GM18499 (cell line): ENCODE results near the gene NAA35.

Source experiments
- ATAC-seq: cut with Tn5 transposase; IDR thresholded peaks from one replicate; pipeline ENCODE4 v1.9.1; 2021; ENCODE audit warnings: moderate number of reproducible peaks; ENCODE audit not compliant: insufficient read depth, unreplicated experiment

Gene NAA35

DNA sequence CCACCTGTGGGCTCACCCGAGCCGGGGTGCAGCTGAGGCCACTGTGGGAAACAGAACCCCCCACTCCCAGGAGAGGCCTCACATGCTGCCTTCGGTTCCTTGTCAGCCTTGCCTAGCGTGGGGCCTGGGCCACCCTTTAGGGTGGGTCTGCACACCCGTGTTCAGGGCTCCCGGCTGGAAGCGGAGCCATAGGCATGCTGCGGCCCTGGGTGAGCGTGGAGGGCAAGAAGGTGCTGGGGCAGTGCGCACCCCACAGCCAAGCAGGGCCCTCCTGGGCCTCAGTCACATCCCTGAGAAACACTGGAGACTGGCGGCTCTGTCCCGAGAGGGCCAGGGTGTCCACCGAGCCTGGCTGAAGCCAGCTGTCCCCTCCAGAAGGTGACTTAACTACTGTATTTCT lies 116.5 kb downstream of the NAA35 start:
- no peak for ATAC-seq

DNA sequence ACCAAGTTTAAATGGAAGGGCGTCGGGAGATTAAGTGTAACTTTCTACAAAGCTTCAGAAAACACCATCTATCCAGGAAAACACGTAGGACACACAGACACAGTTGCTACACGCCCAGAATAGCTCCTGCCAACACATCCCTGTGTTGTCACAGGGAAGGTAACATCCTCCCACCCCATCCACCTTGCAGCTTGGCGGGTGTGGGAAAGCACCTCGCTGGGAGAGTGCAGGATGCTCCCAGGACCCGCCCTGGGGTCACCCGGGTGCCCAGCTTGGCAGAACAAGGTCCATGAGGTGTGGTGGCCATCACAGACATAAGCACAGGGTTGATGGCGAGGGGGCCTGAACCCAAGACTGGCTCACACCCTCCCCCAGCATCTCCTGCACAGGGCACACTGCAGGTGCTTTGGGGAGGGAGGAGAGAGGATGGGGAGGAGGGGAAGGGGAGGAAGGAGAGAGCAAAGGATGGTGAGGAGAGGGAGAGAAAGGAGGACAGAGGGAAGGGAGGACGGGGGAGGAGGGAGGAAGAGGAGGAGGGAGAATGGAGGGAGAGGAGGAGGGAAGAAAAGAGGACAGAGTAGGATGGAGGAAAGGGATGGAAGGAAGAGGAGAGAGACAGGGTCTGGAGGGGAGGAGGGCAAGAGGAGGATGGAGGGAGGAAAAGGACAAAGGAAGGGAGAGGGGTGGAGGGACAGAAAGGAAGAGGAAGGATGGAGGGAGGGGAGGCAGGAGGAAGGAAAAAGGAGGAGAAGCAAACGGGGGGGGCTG lies 121.2 kb downstream of the NAA35 start:
- ATAC-seq, result no peak

DNA sequence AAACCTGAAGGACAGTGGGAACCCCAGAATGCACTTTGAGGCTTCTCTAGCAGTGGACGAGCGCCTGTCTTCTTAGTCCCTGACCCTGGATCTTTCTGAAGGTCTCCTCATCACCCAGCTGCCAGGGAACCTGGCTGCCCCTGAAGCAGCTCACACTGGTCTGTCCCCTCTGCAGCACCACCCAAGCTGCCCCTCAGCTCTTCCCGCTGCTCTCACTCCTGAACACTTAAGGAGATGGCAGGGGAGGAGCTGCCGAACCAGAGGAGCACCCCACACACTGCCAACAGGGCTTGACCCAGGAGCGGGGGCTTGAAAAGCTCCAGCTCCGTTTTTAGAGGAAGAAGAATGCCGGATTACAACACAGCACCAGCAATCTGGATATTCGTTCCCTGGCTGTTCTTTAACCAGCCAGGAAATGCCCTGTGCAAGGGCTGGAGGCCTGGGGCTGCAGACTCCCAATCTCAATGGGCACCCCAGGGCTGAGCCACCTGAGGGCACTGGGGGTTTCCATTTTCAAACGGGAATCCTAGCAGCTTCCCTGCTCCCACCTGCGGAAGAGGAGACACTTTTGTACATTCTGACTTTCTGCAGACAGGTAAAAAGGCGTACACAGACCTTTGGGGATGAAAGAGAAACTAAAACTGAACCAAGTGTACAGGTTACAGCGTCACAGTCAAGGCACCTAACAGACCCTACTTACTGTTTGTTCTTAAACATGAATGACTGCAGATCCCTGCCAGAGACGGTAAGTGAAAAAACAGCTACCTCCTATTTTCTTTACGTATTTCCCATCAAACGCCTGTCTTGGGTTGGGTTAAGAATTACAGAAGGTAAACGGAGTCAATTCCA lies 122.1 kb downstream of the NAA35 start:
- no peak for ATAC-seq

DNA sequence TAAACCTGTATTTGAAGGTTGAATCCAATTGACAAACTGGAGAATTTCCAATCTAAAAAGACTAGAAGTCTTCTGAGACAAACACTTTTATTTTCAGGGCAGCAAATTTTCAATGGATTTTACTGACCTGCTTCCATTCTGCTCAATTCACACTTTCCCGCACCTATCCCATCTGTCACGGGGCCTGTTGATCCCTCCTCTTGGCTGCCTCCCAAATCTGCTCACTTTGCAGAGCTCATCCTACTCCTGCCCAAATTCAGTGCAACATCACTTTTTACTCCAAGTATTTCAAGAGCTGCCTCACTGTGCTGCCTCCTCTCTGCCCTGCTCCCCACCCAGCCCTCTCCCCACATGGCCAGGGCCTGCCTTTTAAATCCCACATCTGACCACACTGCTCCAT lies 123.3 kb downstream of the NAA35 start:
- ATAC-seq, result no peak

DNA sequence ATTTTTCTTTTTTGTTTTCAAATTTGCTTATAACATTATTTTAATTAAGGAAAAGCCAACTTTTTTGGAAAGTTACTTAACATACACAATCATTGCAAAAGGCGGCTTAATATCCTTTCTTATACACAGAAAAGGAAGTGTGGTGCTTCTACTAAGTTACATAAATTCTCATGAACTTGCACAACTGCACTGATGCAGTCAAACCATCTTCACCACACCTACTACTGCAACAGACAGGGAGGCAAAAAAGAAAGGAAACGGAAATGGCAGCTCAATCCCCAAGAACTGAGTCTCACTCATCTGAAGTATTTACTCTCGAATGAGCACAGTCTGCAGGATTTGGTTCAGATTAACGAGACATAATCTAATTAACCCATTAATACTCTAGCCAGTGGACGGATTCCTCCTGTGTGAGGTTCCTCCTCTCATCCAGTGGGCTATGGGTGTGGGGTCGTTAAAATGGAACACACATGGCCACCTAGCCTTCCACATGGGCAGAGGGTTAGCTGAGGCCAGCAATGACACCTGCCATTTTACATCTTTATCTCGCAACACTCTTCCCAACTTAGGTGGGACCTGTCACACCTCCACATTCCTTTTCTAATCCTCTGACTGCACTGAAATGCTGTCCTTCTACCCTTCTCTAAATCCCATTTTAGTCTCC lies 128.4 kb downstream of the NAA35 start:
- no peak for ATAC-seq
